ENCODE data around the gene NABP1. TPM values are rescaled to one million over a fixed set of nuclear protein-coding genes. Genes with fewer than 3 reads are reported as not detected.

Gene NABP1
- total RNA-seq, 4 donors from 2014 or later = 81.9 to 237 (median 85.9) TPM

GRCh38 chr2:191686066-191686465, 8.1 kb downstream of the NABP1 start:
- no peak for TF ChIP-seq CTCF (IDR thresholded peaks at IDR 0.05; ENCODE audit: low read depth)

- TF ChIP-seq CTCF (IDR thresholded peaks at IDR 0.05; ENCODE audit: low read depth) = no peak
Measured at GRCh38 chr2:191686729-191687128, 8.8 kb downstream of the NABP1 start.

GRCh38 chr2:191687867-191688266, 9.9 kb downstream of the NABP1 start:
- no peak for TF ChIP-seq CTCF (IDR thresholded peaks at IDR 0.05; ENCODE audit: low read depth)

GRCh38 chr2:191688934-191689695, 11.2 kb downstream of the NABP1 start:
- TF ChIP-seq CTCF (IDR thresholded peaks at IDR 0.05; ENCODE audit: low read depth) = no peak

GRCh38 chr2:191690327-191690726, 12.4 kb downstream of the NABP1 start:
- no peak for TF ChIP-seq CTCF (IDR thresholded peaks at IDR 0.05; ENCODE audit: low read depth)

GRCh38 chr2:191691016-191691735, 13.2 kb downstream of the NABP1 start:
- TF ChIP-seq CTCF (IDR thresholded peaks at IDR 0.05; ENCODE audit: low read depth) = no peak

GRCh38 chr2:191691898-191692297, 14.0 kb downstream of the NABP1 start:
- TF ChIP-seq CTCF (IDR thresholded peaks at IDR 0.05; ENCODE audit: low read depth) = no peak
